Heart left ventricle (tissue), 16 donors: ENCODE results near the gene EXOSC10. TPM values are rescaled to one million over a fixed set of nuclear protein-coding genes. Genes with fewer than 3 reads are reported as not detected.

Experiments
- ATAC-seq, 4 donors: fragments of 200-7000 bp; cut with Tn5 transposase; one replicate each; pipeline ENCODE4 v1.9.1; 2020 to 2022; ENCODE audit warnings: moderate library complexity in 4 of 4, mild to moderate bottlenecking in 3 of 4, moderate number of reproducible peaks in 1 of 4
- DNase-seq, 5 donors: peaks; one replicate each; pipeline ENCODE4 v3.0.0-alpha.2; 2020
- H3K27ac ChIP-seq, 12 donors: fragments of 200-600 bp; sonication (generic) in 4 of 12; one replicate each; pipeline versions ENCODE4 v1.5.0 to v1.8.0; 2016 to 2022; ENCODE audit warnings: mild to moderate bottlenecking in 2 of 12
- H3K27me3 ChIP-seq, 9 donors: fragments of 200-600 bp; sonication (generic) in 2 of 9; one replicate each; pipeline versions ENCODE4 v1.5.1 to v1.8.0; 2016 to 2022; ENCODE audit warnings: mild to moderate bottlenecking in 3 of 9
- H3K36me3 ChIP-seq, 9 donors: fragments of 200-600 bp; sonication (generic) in 2 of 9; one replicate each; pipeline versions ENCODE4 v1.5.0 to v1.8.0; 2018 to 2022; ENCODE audit warnings: mild to moderate bottlenecking in 2 of 9
- H3K4me1 ChIP-seq, 12 donors: fragments of 200-600 bp; sonication (generic) in 4 of 12; one replicate each; pipeline versions ENCODE4 v1.5.0 to v1.8.0; 2016 to 2022; ENCODE audit warnings: mild to moderate bottlenecking in 3 of 12
- H3K4me3 ChIP-seq, 12 donors: fragments of 200-600 bp; sonication (generic) in 4 of 12; one replicate each; pipeline versions ENCODE4 v1.5.0 to v1.8.0; 2017 to 2022; ENCODE audit warnings: mild to moderate bottlenecking in 9 of 12, moderate library complexity in 4 of 12
- H3K9me3 ChIP-seq, 12 donors: fragments of 200-600 bp; sonication (generic) in 4 of 12; one replicate each; pipeline versions ENCODE4 v1.5.0 to v1.8.0; 2016 to 2022; ENCODE audit warnings: mild to moderate bottlenecking in 1 of 12
- CTCF ChIP-seq, 12 donors: fragments of 200-600 bp; sonication (generic) in 4 of 12; IDR thresholded peaks; one replicate each; pipeline versions ENCODE4 v1.5.0 to v1.8.0; 2018 to 2022; ENCODE audit warnings: antibody characterized with exemption in 12 of 12, mild to moderate bottlenecking in 5 of 12
- POLR2A ChIP-seq, 2 donors: fragments of 450-650 bp; IDR thresholded peaks; one replicate each; pipeline ENCODE4 v1.6.1; 2017; ENCODE audit warnings: antibody characterized with exemption in 2 of 2, mild to moderate bottlenecking in 2 of 2, moderate library complexity in 2 of 2
- WGBS, 4 donors: extraction: QIAGEN DNeasy Blood & Tissue Kit in 2 of 4; methylation state at CpG; one replicate each; pipeline versions ENCODE4 v1.1.5 to v1.1.7; 2013 to 2018; 5-methylcytosine and 5-hydroxymethylcytosine counted together
- intact Hi-C, 10 donors: fragments of 100-400 bp; cut with DNase I; formaldehyde crosslinking; loops; one replicate each; pipeline versions ENCODE4 v1.11.1 to v1.14.2; 2022
- polyA plus RNA-seq, 2 donors: library from polyadenylated mRNA; stranded (reverse); fragments of 200-250 nt; gene quantifications; one replicate each; pipeline ENCODE4 v1.2.3, GENCODE V29; 2013
- total RNA-seq, 9 donors: library from RNA; depleted of rRNA in 2 of 9; stranded (reverse); fragments of >200 nt in 2 of 9; fragmentation: NEBNext Ultra II Directional in 3 of 9; extraction: Animal tissue kit (Norgen Biotek cat#: 25700) in 3 of 9; gene quantifications; one replicate each; pipeline versions ENCODE4 v1.1.0 to v1.2.4, GENCODE V29; 2016 to 2023
- donor health status: ischemic (EF 13 %, LVEDD 7.1; RV severe dilation, severe dysfunction).
- donor health status: healthy with polysubstance abuse.
- donor health status: DM: no; HTN: yes; CAD: no.
- donor health status: DM: no; HTN: no; CAD: no.
- donor health status: ischemic (EF 25% LVEDD 6.9; RV normal size, moderate dysfunction).
- donor health status: ischemic (EF 25% LVEDD 5.7; RV mildly dilated, moderate dysfunction).
- donor health status: healthy.
- donor health status: DM: yes; HTN: yes; CAD: no.
- donor health status: ischemic (EF 35%, LVEDD 5.7; RV mildly dilated, moderate dysfunction).
- donor health status: nonischemic (EF 11% LVEDD 7.7; RV severe dilation, severe dysfunction).
- donor health status: DM: yes; HTN: yes; CAD: no.
- donor health status: PGD.
- donor health status: ischemic (EF 29% LVEDD 5.4; RV normal size, mild dysfunction).
- donor health status: nonischemic (EF 23%, LVEDD 6.1; RV moderate dilation, normal function).

The EXOSC10 gene
- total and polyA plus RNA-seq, 11 donors: 16.4 to 34.8 (median 22.5) TPM

GRCh38 chr1:11059155-11059967 is 40.3 kb downstream of the EXOSC10 start:
- H3K27me3 ChIP-seq: no peaks in the 10 kb centered on the region
- H3K9me3 ChIP-seq: no peaks in the 10 kb centered on the region
- H3K36me3 ChIP-seq: peaks cover 0 to 47% (median 31%) of the 10 kb centered on the region in 9 donors
- H3K27ac ChIP-seq: peak overlapping the region in 9 of 12 donors; percentile 9 to 77 (median 64)
- WGBS, 4 donors: 3 to 12% (median 4%) methylated on average over 11 to 72 of the region's 72 CpGs
- no peak for ATAC-seq
- peaks cover 0 to 29% (median 16%) of the 10 kb centered on the region in 12 donors for H3K4me1 ChIP-seq
- TF ChIP-seq CTCF (IDR thresholded peaks at IDR 0.05) (no peak), POLR2A (IDR thresholded peaks at IDR 0.05) (no peak)
- no peak for DNase-seq
- intact Hi-C loops: no loop called here
- H3K4me3 ChIP-seq: peak overlapping the region; percentile 71 to 99 (median 94)

- Histone ChIP-seq H3K27me3 (no peaks in the 10 kb centered on the region), H3K4me3 (peak overlapping the region in 10 of 12 donors; percentile 71 to 99 (median 95)), H3K4me1 (peaks cover 0 to 29% (median 16%) of the 10 kb centered on the region in 12 donors), H3K27ac (peak overlapping the region in 2 of 12 donors; percentile 64 to 77), H3K36me3 (peaks cover 0 to 44% (median 30%) of the 10 kb centered on the region in 9 donors), H3K9me3 (no peaks in the 10 kb centered on the region)
- no peak for DNase-seq
- intact Hi-C loops: no loop called here
- TF ChIP-seq CTCF (IDR thresholded peaks at IDR 0.05) (no peak), POLR2A (IDR thresholded peaks at IDR 0.05) (no peak)
- ATAC-seq: no peak
- 65 to 71% (median 66%) methylated on average over 21 to 28 of the region's 28 CpGs for WGBS, 4 donors
Measured at GRCh38 chr1:11058595-11059154, 41.0 kb downstream of the EXOSC10 start.

GRCh38 chr1:11058026-11058425 is 41.6 kb downstream of the EXOSC10 start:
- Histone ChIP-seq H3K4me1 (peaks cover 0 to 29% (median 16%) of the 10 kb centered on the region in 12 donors), H3K27ac (no peak overlapping the region), H3K9me3 (no peaks in the 10 kb centered on the region), H3K36me3 (peaks cover 0 to 39% (median 26%) of the 10 kb centered on the region in 9 donors), H3K4me3 (no peak overlapping the region), H3K27me3 (no peaks in the 10 kb centered on the region)
- intact Hi-C loops: no loop called here
- 96 to 97% (median 97%) methylated on average over 9 to 14 of the region's 14 CpGs for WGBS, 4 donors
- ATAC-seq: no peak
- no peak for DNase-seq
- TF ChIP-seq POLR2A (IDR thresholded peaks at IDR 0.05): no peak
- no peak for TF ChIP-seq CTCF (IDR thresholded peaks at IDR 0.05)

- Histone ChIP-seq H3K27me3 (peaks cover 0 to 4% (median 0%) of the 10 kb centered on the region in 9 donors), H3K4me3 (no peak overlapping the region), H3K9me3 (no peaks in the 10 kb centered on the region), H3K27ac (no peak overlapping the region), H3K4me1 (peaks cover 0 to 29% (median 16%) of the 10 kb centered on the region in 12 donors), H3K36me3 (peaks cover 0 to 39% (median 26%) of the 10 kb centered on the region in 9 donors)
- no peak for DNase-seq
- TF ChIP-seq CTCF (IDR thresholded peaks at IDR 0.05): no peak
- no peak for TF ChIP-seq POLR2A (IDR thresholded peaks at IDR 0.05)
- intact Hi-C loops: no loop called here
- WGBS, 4 donors: 90 to 96% (median 95%) methylated on average over 8 of the region's 8 CpGs
- ATAC-seq: no peak
Measured at GRCh38 chr1:11057477-11057876, 42.2 kb downstream of the EXOSC10 start.
